PC-9 (cell line): ENCODE data around the gene YIPF5.

ENCODE experiments used
- CTCF ChIP-seq: fragments of 200-600 bp; sonication (generic); conservative IDR thresholded peaks from 2 replicates; pipeline ENCODE4 v1.6.1; 2017; ENCODE audit warnings: mixed run types, antibody characterized with exemption, mild to moderate bottlenecking, moderate library complexity
- EZH2 ChIP-seq: fragments of 200-600 bp; sonication (generic); IDR thresholded peaks from 2 replicates; pipeline ENCODE4 v1.8.0; 2017; ENCODE audit warnings: antibody characterized with exemption, low read depth

GRCh38 chr5:144126707-144127106 lies 43.8 kb downstream of the YIPF5 start:
- TF ChIP-seq CTCF: no peak
- no peak for TF ChIP-seq EZH2
